Muscle of back (tissue), 11 donors: ENCODE measurements around the gene STK32B. TPM values are rescaled to one million over a fixed set of nuclear protein-coding genes. Genes with fewer than 3 reads are reported as not detected.
A peak's percentile ranks its signal among the peaks of the same experiment; 100 is the strongest.

ENCODE experiments used
- DNase-seq, 3 donors: peaks; one replicate each; pipeline versions ENCODE4 v3.0.0 to v3.0.0-alpha.2; 2013
- polyA plus RNA-seq, 10 donors: library from polyadenylated mRNA; unstranded; fragments of 120-200 nt; gene quantifications; one replicate each; pipeline ENCODE4 v1.2.1, GENCODE V29; 2013; ENCODE audit not compliant: insufficient read length in 10 of 10

Gene STK32B
- polyA plus RNA-seq, 10 donors, result 5.6 to 13.3 (median 7.3) TPM

DNA sequence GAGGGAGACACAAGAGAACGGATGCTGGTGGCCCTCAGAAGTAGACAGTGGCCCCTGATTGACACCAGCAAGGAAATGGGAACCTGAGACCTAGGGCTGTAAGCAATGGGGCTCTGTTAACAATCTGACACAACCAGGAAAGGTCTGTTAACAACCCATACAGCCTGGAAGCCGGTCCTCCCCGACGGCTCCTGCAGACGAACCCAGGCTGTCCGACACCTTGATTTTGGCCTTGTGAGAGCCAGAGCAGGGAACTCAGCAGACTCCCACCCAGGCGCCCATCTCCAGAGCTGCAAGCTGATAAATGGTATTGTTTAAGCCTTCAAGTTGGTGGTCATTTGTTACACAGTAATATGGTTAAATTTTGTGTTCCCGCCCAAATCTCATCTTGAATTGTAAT lies 21.8 kb upstream of the STK32B start:
- no peak for DNase-seq

DNA sequence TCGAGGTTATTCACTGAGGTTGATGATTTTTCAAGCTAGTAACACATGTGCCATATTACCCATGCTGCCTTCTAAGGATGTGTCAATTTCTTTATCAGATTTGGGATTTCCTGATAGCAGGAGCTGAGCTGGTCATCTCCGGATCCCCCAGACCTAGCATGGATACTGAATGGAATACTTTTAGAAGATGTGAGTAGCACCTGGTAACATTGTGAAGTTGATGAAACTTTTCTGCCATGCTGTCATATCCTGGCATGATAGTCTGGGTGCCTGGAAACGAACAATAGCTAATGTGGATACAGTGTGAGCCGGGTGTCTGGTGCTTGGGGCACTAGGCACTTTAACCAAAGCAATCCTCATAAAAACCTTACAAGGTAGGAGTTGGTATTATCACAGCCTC lies 21.1 kb upstream of the STK32B start:
- no peak for DNase-seq

DNA sequence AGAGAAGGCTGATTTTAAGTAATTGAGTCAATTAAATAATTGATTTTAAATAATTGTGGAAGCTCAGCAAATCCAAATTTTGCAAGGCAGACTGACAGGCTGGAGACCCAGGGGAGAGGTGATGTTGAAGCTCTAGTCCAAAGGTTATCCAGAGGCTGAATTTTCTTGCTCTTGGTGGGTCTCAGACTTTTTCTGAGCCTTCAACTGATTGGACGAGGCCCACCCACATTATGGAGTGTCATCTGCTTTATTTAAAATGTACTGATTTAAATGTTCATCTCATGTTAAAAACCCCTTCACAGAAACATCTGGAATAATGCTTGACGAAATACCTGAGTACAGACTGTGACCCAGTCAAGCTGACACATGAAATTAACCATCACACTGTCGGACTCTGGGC lies 20.4 kb upstream of the STK32B start:
- DNase-seq, result no peak

DNA sequence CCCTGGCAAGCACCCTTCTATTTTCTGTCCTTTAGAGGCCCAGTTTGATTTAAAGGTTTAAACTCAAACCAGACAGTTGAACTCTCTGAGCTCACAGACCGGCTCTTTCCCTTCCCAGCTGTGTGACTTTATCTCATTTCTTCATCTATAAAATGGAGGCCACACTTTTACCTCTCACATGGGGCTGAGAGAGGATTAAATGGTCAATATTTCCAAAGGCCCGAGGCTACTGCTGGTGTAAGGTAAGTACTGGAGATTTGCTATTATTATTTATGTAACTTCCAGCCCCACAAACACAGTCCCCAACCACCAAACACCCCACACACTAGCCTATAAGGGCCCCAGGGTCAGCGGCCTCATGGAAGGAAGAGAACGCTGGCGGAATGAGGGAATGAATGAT lies 18.5 kb upstream of the STK32B start:
- DNase-seq, result no peak

DNA sequence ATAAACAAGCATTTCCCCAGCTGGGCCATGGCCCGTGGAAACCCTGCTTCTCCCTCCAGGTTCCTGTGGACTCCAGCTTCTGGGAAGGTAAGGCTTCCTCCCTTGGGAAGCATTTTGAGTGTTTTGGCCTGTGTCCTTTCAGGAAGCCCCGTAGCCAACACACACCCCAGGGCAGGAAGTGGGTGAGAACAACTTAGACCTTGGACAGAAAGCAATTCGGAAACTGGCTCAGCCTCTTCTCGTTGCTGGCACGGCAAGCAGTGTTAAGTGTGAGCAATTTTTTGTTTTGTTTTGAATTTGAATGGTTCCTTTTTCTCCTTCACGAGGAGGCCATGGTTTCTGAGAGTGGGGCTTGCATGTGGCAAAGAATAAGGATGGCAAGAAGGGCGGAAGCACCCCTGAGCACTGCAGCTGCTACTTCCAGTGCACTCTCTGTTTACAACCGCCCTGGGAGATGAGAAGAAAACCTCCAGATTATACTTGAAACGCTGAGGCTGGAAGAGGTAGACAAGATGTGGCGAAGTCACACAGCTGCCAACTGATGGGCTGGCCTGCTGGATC lies 17.9 kb upstream of the STK32B start:
- peak in 1 of 3 donors; percentile 71 for DNase-seq

DNA sequence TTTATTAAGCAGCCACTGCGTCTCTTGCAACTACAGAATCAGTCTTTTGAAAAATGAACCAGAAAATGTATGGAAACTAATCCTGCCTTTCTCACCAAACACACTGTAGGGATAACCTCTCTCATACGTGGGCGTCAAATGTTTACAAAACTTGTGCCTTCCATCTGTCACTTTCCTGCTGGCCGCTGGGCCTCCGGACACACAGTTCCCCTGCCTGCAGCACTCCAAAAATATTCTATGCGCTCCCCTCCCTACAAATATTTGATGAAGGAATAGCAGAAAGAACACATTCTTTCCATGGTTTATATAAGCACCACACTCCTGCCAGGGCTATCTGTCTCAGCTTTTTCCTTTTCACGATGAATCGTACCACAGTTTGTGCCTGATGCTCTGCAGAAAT lies 17.1 kb upstream of the STK32B start:
- DNase-seq, result peak in 1 of 3 donors; percentile 46

DNA sequence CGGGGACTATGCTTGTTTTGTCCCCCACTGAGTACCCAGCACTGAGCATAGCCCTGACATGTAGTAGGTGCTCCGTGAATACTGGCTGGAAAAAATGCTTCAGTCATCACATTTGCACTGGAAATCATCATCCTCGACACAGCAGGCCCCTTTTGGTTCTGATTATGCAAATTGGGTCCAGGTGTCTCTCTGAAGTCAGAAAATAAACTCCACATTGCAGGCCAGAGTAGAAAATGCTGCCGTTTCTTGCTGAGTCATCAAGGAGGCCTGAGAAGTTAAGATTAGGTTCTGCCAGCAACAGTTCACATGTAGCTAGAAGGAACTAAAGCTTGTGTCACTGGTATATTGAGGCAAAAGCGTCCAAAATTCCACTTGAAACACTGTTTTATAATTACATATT lies 15.0 kb upstream of the STK32B start:
- peak in 2 of 3 donors; percentile 48 to 51 for DNase-seq

DNA sequence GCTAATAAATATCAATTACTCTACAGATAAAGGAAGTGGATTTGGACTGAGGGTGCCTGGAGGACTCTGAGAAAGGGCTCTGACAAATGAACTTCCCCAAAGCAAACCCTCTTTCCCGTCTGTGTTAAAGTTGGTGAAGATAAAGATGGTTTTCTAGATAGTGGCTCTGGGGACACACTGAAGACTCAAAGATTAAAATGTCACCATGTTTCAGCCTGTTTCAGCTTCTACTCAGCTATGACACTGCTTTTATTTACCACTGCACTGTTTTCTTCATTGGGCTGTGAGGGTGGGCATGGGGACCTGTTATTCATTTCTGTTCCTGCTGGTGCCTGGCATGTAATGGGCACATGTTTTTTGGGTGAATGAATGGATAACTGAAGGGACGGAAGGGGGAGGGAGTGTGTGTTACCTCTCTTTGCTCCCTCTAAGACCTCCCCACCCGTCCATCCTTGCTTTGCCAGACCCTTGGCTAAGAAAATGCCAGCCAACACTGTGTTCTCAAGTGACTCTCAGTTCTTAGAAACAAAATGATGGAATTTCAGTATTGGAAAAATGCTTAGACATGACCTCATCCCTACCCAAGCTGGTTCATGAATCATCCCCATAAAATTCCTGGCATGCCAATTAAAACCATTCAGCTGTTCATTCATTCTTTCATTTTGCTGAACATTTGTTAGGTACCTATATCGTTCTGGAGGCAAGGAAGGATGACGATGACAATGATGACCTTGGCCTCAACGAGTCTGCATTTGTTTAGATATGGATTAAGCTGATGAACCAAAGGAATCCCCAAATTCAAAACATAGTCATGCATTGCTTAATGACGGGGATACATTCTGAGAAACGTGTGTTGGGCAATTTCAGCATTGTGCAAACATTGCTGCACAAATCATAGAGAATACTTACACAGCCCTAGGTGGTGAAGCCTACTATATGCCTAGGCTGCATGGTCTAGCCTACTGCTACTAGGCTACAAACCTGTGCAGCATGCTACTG lies 13.4 kb upstream of the STK32B start:
- peak in 2 of 3 donors; percentile 65 to 87 for DNase-seq

DNA sequence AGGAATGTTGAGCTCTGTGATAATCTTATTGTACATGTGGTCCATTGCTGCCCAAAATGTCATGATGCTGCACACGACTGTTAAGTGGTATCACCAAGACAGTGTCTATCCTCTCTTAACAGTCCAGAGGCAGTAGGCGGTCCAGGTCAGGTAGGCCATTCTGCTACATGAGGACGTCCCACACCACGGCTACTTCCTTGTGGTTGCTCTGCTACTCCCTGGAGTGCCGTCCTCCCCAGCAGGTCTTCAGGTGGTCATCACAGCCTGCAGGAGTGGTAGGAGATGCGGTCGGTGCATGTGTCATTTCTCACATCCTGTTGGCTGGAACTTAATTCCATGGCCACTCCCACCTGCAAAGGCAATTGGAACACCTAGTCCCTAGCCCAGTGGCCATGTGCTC lies 11.5 kb upstream of the STK32B start:
- no peak for DNase-seq

DNA sequence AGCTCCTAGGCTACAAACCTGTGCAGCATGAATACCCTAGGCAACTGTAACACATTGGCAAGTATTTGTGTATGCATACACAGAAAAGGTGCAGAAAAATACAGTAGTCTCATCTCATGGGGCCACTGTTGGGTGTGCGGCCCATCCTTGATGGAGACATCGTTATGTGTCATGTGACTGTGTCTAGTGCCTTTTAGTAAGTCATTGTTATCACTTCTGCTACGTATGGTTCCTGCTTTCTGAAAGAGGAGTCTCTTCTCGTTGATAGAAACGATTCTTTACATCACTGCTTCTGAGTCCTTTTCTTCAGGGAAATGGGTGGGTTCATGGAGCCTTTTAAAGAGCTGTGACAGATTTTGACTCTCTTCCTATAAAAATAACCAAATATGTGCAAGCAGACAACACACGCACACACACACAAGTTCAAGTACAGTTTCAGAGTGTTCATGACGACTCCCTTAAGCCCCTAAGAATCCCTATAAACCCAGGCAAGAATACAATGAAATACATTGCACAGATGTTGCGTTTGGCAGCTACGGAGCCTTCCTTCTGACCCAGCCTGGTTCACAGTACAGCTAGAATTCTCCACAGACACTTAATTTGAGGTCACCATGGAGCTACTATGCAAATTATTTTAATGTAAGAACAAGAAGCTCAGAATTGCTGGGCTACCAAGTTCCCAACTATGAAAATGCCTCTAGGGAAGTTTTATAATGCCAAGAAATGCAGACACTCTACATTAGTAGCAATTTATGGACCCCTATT lies 10.2 kb upstream of the STK32B start:
- peak in 1 of 3 donors; percentile 86 for DNase-seq

DNA sequence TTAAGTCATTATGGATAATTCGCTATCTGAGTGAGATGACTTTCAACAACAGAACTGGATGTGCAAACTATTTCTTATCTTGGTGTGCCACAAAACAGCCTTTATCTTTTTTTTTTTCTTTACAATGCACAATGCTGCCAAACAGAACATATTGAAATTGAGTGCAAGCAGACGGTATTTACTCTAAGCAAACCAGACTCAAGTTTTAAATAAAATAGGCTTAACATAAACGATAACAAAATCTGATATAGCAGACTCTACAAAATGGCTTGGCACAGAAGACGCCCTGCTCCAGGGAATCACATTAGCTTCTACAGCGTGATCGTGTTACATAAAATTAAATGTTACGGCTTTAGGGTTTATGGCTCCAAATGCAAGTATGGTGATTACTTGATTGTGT lies 9.6 kb upstream of the STK32B start:
- DNase-seq, result peak in 1 of 3 donors; percentile 67

DNA sequence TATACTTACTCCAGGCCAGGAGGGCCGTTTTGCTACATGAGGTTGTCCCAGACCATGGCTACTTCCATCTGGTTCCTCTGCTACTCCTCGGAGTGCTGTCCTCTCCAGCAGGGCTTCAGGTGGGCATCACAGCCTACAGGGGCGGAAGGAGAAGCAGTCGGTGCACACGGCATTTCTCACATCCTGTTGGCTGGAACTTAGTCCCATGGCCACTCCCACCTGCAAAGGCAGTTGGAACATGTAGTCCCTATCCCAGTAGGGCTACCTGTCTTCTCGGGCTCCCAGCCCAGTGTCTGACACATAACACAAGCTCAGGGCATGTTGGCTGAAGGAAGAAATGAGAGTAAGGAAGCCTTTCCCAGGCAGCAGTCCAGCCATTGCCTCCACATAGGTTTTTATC lies 7.7 kb upstream of the STK32B start:
- no peak for DNase-seq

DNA sequence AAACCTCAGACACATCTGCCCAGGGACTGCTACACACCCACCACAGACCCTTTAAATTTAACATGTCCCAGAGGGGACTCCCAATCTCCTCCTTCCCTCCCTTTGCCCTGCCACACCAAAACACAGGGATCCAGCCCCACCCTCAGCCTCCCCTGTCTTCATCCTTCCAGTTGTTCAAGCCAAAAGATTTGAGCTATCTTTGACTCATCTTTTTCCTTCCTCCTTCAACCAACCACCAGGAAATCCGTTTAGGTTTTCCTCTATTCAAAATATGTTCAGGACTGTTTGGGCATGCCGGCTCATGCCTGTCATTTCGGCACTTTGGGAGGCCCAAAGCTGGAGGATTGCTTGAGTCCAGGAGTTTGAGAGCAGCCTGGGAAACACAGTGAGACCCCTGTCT lies 6.9 kb upstream of the STK32B start:
- no peak for DNase-seq

DNA sequence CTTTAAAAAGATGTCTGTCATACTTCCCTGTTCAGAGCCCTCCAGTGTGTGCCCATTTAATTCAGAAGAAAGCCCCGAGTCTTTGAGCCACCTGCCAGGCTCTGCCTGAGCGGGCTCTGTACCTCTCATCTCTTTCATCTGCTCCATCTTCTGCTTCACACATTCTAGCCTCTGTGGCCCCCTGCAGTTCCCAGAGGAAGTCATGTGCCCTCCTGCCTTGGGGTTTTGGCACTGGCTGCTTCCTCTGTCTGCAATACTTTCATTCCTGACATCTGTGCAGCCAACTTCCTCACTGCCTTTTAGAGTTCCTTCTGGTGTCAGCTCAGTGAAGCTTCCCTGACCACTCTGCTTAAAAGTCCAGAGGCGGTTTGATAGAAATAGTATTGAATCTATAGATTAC lies 6.2 kb upstream of the STK32B start:
- peak in 1 of 3 donors; percentile 52 for DNase-seq

DNA sequence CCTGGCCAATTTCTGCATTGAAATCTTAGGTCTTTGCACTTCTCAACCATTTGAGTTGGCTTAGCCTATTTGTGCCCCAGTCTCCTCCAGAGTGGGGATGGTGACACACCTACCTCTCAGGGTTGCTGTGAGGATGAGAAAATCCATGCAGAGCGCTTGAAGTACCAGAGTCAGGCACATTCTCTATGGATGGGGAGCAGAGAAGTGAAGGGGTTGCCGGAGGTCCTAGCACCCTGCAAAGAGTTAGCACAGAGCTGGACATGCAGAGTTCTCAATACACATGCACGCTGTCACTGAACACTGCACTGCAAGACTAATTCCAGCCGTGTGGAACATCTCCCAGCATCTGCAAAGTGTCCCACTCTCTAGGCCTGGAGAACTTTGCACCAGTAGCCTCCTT lies 2.6 kb upstream of the STK32B start:
- no peak for DNase-seq

DNA sequence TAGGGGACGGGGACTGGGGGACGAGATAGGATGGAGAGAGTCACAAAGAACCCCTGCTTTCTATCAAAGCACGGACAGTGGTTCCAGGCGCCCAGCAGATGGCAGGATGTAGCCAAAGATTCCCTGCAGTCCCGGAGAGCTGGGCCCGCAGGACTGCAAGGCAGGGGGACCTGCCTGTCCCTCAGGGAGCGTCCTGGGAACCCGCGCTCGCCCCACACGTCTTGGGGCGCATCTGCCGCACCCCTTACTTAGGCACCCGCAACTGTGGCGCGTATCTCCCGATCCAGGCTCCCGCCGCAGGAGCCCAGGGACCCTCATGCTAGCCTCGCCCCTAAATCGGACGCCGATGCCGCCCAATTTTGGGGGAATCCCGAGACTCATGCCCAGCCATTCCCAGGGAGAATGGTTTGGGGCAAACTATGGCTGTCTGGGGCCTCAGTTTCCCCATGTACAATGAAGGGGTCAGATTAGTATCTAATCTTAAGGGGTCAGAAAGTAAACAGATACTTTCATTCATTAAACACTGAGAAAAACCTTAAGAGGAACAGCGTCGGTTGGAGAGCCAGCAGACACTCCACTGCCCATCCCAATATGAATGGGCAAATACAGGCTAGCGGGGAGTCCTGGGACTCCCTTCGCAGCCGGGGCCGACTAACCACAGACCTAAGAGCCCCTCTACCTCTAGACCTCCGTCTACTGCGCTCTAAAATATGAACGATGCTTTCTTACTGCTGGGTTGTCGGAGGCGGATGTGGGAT lies 581 bp upstream of the STK32B start:
- peak; percentile 71 to 87 (median 81) for DNase-seq

DNA sequence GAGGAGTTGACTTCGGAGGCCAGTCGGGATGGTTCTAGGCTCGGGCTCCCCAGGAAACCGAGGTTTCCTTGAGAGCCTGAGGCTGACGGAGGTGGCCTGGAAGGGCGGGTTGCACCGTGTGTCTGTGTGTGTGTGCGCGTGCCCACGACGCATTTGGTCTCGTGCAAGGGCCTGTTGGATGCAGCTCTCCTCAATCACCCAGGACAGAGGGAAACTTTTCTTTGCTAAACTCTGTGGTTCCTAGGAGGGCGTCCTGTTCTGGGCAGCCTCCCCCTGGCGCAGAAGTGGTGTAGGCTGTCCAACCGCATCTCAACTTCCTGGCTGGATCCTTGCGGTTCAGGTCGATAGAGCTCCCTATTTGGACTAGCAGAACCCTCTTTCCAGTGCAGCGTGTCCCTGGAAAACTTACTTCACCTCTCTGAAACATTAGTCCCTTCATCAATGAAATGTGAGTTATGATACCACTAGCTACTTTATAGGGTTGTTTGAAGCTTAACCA lies 973 bp downstream of the STK32B start:
- DNase-seq, result peak in 1 of 3 donors; percentile 53

DNA sequence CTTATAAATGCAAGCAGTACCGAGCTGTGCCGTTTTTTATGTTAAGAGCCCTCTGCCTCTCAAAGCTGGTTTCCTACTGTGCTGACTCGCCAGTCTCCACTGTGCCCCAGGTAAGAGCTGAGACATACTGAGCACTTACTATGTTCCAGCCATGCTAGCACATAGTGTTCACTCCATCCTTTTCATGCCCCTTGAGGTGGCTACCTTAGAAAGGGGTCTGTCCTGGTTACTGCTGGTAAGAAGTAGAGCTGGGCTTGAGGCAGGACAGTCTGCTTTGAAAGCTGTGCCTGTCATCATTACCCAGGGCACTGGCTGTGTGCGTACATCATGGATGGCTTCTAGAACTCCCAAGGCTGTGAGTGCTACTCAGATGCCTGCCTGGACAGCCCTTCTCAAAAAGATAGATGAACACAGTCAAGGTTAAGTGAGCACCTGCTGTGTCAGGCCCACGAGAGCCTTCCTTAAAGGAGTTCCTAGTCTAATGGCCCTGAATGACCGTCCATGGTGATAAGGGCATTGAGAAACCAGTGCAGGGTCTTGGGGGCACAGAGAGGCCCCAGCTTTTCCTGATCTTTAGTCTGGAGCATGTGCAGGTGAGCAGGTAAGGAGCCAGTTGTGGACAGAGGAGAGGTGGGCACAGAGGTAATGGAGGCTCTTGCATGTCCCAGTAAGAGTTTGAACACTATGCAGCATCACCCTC lies 1.6 kb downstream of the STK32B start:
- DNase-seq, result no peak

DNA sequence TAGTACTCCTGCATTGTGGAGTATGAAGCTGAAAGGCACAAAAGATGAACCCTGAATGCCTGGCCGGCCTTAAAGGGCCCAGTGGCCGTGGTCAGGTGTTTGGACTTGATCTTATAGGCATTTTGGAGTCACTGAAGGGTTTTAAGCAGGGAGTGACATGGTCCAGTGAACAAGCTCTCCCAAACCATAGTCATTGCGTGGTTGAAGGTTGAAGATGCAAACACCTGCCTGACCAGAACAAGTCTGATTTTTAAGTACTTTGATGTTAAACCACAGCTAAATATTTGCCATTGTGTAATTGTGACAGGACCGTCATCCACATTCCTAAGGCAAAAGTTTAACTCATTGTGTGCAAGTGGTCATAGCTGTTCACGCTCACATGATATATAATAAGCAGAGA lies 3.3 kb downstream of the STK32B start:
- no peak for DNase-seq

DNA sequence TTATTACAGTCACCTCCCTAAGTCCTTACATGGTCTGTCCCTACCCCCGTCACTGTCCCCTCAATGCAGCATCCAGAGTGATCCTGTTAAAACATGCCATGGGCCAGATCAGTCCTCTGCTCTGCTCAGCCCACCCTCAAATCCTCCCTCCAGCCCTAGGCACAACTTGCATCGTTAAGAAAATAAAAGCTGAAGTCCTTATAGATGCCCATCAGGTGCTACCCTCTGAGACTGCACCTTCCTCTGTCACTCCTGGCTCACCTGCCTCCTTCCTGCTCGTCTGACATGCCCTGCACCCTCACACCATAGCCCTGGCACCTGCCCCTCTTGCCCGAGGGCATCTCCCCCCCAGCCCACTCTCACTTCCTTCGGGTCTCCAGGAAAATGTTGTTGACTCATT lies 4.1 kb downstream of the STK32B start:
- no peak for DNase-seq

DNA sequence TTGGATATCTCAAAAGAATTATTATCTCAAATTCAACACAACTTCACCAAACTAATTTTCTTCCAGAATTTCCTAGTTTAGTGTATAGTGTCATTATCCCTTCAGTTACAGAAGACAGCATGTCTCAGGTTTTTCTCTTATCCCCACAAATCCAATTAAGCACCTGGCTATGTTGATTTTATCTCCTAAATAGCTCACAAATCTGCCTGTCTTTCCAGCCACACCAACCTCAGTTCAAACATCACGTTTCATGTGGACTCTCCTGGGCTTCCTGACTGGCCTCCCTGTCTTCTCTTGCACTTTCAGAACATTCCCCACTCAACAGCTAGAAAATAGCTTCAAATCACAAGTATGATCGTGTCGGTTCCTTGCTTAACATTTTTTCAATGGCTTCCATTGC lies 14.8 kb downstream of the STK32B start:
- no peak for DNase-seq
